ENCODE results near the gene IL12RB2. TPM values are rescaled to one million over a fixed set of nuclear protein-coding genes. Genes with fewer than 3 reads are reported as not detected.

The IL12RB2 gene
- total and polyA plus RNA-seq, 2 donors (not counting 1 experiment from before 2014, with no cell fraction given): 0.67 TPM; not detected in 1

DNA sequence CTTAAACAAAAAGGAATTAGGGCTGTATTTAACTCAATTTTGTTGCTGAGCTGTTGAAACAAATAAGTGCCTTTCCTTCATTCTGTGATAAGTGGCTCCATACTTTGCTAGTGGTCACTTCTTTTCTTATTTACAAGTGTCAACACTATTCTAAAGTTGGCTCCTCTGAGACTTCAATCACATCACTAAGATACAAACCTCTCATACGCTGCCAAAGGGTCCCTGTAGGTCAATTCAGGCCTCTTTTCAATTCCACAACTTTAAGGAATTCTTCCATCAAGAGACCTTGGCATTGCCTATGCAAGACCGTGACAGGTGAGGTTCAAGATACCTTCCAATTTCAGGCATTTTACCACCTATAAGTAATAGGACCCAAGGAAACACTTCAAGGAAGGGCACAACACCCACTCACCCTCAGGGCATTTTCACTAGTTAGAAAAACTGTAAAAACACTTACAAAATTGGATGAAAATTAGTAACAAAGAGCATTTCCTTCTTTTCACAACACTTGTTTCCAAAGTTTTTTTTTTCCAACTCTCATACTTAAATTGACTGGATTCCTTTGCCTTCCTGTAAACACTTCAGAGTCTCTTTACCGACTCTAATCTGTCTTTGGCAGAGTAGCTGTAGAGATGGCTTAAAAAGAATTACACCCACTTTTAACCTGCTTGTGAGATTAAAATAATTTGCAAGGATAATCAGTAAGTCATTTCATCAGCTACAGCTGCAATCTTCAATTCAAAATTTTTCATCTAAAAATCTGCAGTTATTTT is 98.0 kb downstream of the IL12RB2 start:
- TF ChIP-seq EZH2 (IDR thresholded peaks at IDR 0.05; ENCODE audit: borderline replicate concordance, insufficient read depth, low read depth, low read length, poor library complexity, severe bottlenecking) (no peak), CTCF (IDR thresholded peaks at IDR 0.05) (no peak)
- CTCF ChIA-PET: no interaction called here
- Histone ChIP-seq H3K36me3 (replicated peaks in 1 of 2; ENCODE audit: control extremely low read depth in 1 of 2, control insufficient read depth in 1 of 2, extremely low read depth in 1 of 2, insufficient read depth in 2 of 2, low read length in 1 of 2) (peaks cover 2 to 4% of the 10 kb centered on the region in 2 experiments), H3K4me2 (replicated peaks; ENCODE audit: low read depth, low read length, poor library complexity, severe bottlenecking) (no peak overlapping the region), H3K9me3 (ENCODE audit: control extremely low read depth in 1 of 3, control insufficient read depth in 2 of 3, insufficient read depth in 1 of 3, low read length in 2 of 3) (no peaks in the 10 kb centered on the region), H3K27ac (ENCODE audit: low read length in 2 of 2) (no peak overlapping the region), H3K4me3 (ENCODE audit: control extremely low read depth in 1 of 5, extremely low read depth in 1 of 5, insufficient read depth in 1 of 5, low read depth in 2 of 5, low read length in 4 of 5) (no peak overlapping the region), H4K20me1 (ENCODE audit: control insufficient read depth, insufficient read depth, low read length, poor library complexity, severe bottlenecking) (no peaks in the 10 kb centered on the region), H2AFZ (ENCODE audit: insufficient read depth, low read depth, low read length, poor library complexity, severe bottlenecking) (no peak overlapping the region), H3K27me3 (replicated peaks in 1 of 4; ENCODE audit: control extremely low read depth in 1 of 4, control insufficient read depth in 3 of 4, insufficient read depth in 4 of 4, low read length in 3 of 4) (no peaks in the 10 kb centered on the region), H3K9ac (ENCODE audit: low read length) (no peak overlapping the region), H3K79me2 (ENCODE audit: control insufficient read depth, insufficient read depth, low read length) (no peaks in the 10 kb centered on the region), H3K4me1 (ENCODE audit: control insufficient read depth in 2 of 2, insufficient read depth in 2 of 2, low read length in 2 of 2) (no peaks in the 10 kb centered on the region)
- ATAC-seq (ENCODE audit: low read depth) (no peak), DNase-seq (no peak)
- H3K9me3 Mint-ChIP-seq (ENCODE audit: insufficient read depth): no peaks in the 10 kb centered on the region
- no peak overlapping the region for H3K27ac Mint-ChIP-seq
- no peak overlapping the region for H3K4me3 Mint-ChIP-seq
- 92% methylated on average over 1 of the region's 3 CpGs for WGBS (ENCODE audit: insufficient coverage)
- POLR2A ChIA-PET: no interaction called here
- intact Hi-C loops (cut with micrococcal nuclease): no loop called here
- no peaks in the 10 kb centered on the region for H3K27me3 Mint-ChIP-seq
- H3K4me1 Mint-ChIP-seq: peaks cover 2% of the 10 kb centered on the region

DNA sequence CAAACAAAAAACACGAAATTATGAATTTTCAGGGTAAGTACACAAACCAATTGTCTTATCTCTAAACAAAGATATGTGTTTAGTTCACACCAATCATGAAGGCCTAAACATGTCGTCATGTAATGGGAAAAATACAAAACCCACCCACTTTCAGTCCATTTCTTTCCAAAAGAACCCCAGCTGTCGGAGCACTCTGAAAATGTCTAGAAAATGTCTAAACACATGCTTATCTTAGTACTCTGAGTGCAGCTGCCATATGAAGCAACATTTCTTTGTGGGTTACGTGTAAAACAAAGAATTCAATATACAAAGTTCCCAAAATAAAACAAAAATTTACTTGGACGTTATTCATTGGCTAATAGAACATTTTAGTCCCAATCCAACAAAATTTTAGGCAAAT is 99.8 kb downstream of the IL12RB2 start:
- Histone ChIP-seq H3K79me2 (ENCODE audit: control insufficient read depth, insufficient read depth, low read length) (no peaks in the 10 kb centered on the region), H3K36me3 (replicated peaks in 1 of 2; ENCODE audit: control extremely low read depth in 1 of 2, control insufficient read depth in 1 of 2, extremely low read depth in 1 of 2, insufficient read depth in 2 of 2, low read length in 1 of 2) (peaks cover 4 to 17% of the 10 kb centered on the region in 2 experiments), H3K27me3 (replicated peaks in 1 of 4; ENCODE audit: control extremely low read depth in 1 of 4, control insufficient read depth in 3 of 4, insufficient read depth in 4 of 4, low read length in 3 of 4) (no peaks in the 10 kb centered on the region), H3K27ac (ENCODE audit: low read length in 2 of 2) (no peak overlapping the region), H3K4me2 (replicated peaks; ENCODE audit: low read depth, low read length, poor library complexity, severe bottlenecking) (no peak overlapping the region), H3K4me3 (ENCODE audit: control extremely low read depth in 1 of 5, extremely low read depth in 1 of 5, insufficient read depth in 1 of 5, low read depth in 2 of 5, low read length in 4 of 5) (no peak overlapping the region), H3K4me1 (ENCODE audit: control insufficient read depth in 2 of 2, insufficient read depth in 2 of 2, low read length in 2 of 2) (no peaks in the 10 kb centered on the region), H3K9me3 (ENCODE audit: control extremely low read depth in 1 of 3, control insufficient read depth in 2 of 3, insufficient read depth in 1 of 3, low read length in 2 of 3) (no peaks in the 10 kb centered on the region), H4K20me1 (ENCODE audit: control insufficient read depth, insufficient read depth, low read length, poor library complexity, severe bottlenecking) (no peaks in the 10 kb centered on the region), H2AFZ (ENCODE audit: insufficient read depth, low read depth, low read length, poor library complexity, severe bottlenecking) (no peak overlapping the region), H3K9ac (ENCODE audit: low read length) (no peak overlapping the region)
- Mint-ChIP-seq H3K4me3 (no peak overlapping the region), H3K27me3 (no peaks in the 10 kb centered on the region), H3K4me1 (peaks cover 2% of the 10 kb centered on the region), H3K27ac (no peak overlapping the region), H3K9me3 (ENCODE audit: insufficient read depth) (no peaks in the 10 kb centered on the region)
- TF ChIP-seq EZH2 (IDR thresholded peaks at IDR 0.05; ENCODE audit: borderline replicate concordance, insufficient read depth, low read depth, low read length, poor library complexity, severe bottlenecking) (no peak), CTCF (IDR thresholded peaks at IDR 0.05) (no peak)
- ChIA-PET CTCF (no interaction called here), POLR2A (no interaction called here)
- DNase-seq (no peak), ATAC-seq (ENCODE audit: low read depth) (no peak)
- intact Hi-C loops (cut with micrococcal nuclease): no loop called here
- 100% methylated on average over 2 of the region's 5 CpGs for WGBS (ENCODE audit: insufficient coverage)
